Endodermal cell (in vitro differentiated cells): ENCODE data around the gene MTG2. TPM values are rescaled to one million over a fixed set of nuclear protein-coding genes. Genes with fewer than 3 reads are reported as not detected.

ENCODE experiments used
- DNase-seq: peaks from one replicate; pipeline ENCODE4 v3.0.0-alpha.2; 2017
- H3K27ac ChIP-seq: 2 replicates; pipeline ENCODE4 v1.5.1; 2013; ENCODE audit warnings: mild to moderate bottlenecking, low read depth, low read length, moderate library complexity
- H3K27me3 ChIP-seq: 2 replicates; pipeline ENCODE4 v1.6.1; 2013; ENCODE audit warnings: mild to moderate bottlenecking, low read length, moderate library complexity; ENCODE audit not compliant: insufficient read depth, control insufficient read depth, poor library complexity, severe bottlenecking
- H3K36me3 ChIP-seq: 2 replicates; pipeline ENCODE4 v1.7.0; 2013; ENCODE audit warnings: mild to moderate bottlenecking, low read length, moderate library complexity; ENCODE audit not compliant: control insufficient read depth, insufficient read depth
- H3K4me1 ChIP-seq: one replicate; pipeline ENCODE4 v1.7.0; 2013; ENCODE audit warnings: low read length; ENCODE audit not compliant: control insufficient read depth, insufficient read depth
- H3K4me3 ChIP-seq: 2 replicates; pipeline ENCODE4 v1.5.1; 2013; ENCODE audit warnings: mild to moderate bottlenecking, low read length, moderate library complexity
- H3K9ac ChIP-seq: 2 replicates; pipeline ENCODE4 v1.6.1; 2013; ENCODE audit warnings: mild to moderate bottlenecking, low read length, moderate library complexity; ENCODE audit not compliant: poor library complexity, severe bottlenecking; ENCODE audit errors: extremely low read depth
- H3K9me3 ChIP-seq: 2 replicates; pipeline ENCODE4 v1.6.1; 2013; ENCODE audit warnings: mild to moderate bottlenecking, low read length, moderate library complexity; ENCODE audit not compliant: control insufficient read depth
- H3K27ac Mint-ChIP-seq: 2 replicates; pipeline ENCODE4 v1.8.0; 2020; ENCODE audit warnings: mixed read lengths
- H3K27me3 Mint-ChIP-seq: 2 replicates; pipeline ENCODE4 v1.8.0; 2021; ENCODE audit warnings: mild to moderate bottlenecking, mixed read lengths; ENCODE audit not compliant: insufficient read depth
- H3K36me3 Mint-ChIP-seq: 2 replicates; pipeline ENCODE4 v1.8.0; 2020; ENCODE audit warnings: low read depth, mixed read lengths
- H3K4me1 Mint-ChIP-seq: 2 replicates; pipeline ENCODE4 v1.8.0; 2020; ENCODE audit warnings: mixed read lengths
- H3K4me3 Mint-ChIP-seq: 2 replicates; pipeline ENCODE4 v1.8.0; 2020; ENCODE audit warnings: mild to moderate bottlenecking, moderate library complexity, mixed read lengths
- H3K9me3 Mint-ChIP-seq: 2 replicates; pipeline ENCODE4 v1.8.0; 2020; ENCODE audit warnings: mild to moderate bottlenecking, mixed read lengths
- CTCF ChIP-seq: fragments of 200-600 bp; sonication (generic); conservative IDR thresholded peaks from 2 replicates; pipeline ENCODE4 v1.5.0; 2021; ENCODE audit warnings: antibody characterized with exemption, mild to moderate bottlenecking
- WGBS, 2 experiments: methylation state at CpG; one replicate each; pipeline versions ENCODE4 v1.1.5 to v1.1.7; 2013; ENCODE audit warnings: missing lambda C conversion rate in 2 of 2, mixed read lengths in 1 of 2; ENCODE audit not compliant: insufficient coverage in 1 of 2, insufficient read length in 1 of 2; 5-methylcytosine and 5-hydroxymethylcytosine counted together
- total RNA-seq, 2 donors: library from RNA; stranded (reverse); fragmentation: NEBNext Ultra II Directional in 1 of 2; extraction: Animal tissue kit (Norgen Biotek cat#: 25700) in 1 of 2; gene quantifications; 2 replicates in 1 of 2; 3 replicates in 1 of 2; pipeline ENCODE4 v1.2.1, GENCODE V29; 2021

MTG2 gene
- total RNA-seq, 2 donors from 2014 or later: 28.2 to 29.6 TPM

- WGBS, 2 experiments: 91 to 92% methylated on average over 8 of the region's 9 CpGs
- no peak overlapping the region for H3K4me3 Mint-ChIP-seq
- no peak overlapping the region for H3K27ac Mint-ChIP-seq
- Histone ChIP-seq H3K36me3 (peaks cover 52% of the 10 kb centered on the region), H3K4me3 (no peak overlapping the region), H3K27ac (no peak overlapping the region), H3K4me1 (no peaks in the 10 kb centered on the region), H3K9ac (no peak overlapping the region), H3K27me3 (no peaks in the 10 kb centered on the region), H3K9me3 (no peaks in the 10 kb centered on the region)
- no peak for TF ChIP-seq CTCF
- no peaks in the 10 kb centered on the region for H3K4me1 Mint-ChIP-seq
- H3K36me3 Mint-ChIP-seq: peaks cover 49% of the 10 kb centered on the region
- no peak for DNase-seq
- no peaks in the 10 kb centered on the region for H3K27me3 Mint-ChIP-seq
- no peaks in the 10 kb centered on the region for H3K9me3 Mint-ChIP-seq
Measured at GRCh38 chr20:62197311-62197710, 14.5 kb downstream of the MTG2 start.

GRCh38 chr20:62197801-62198200, 15.0 kb downstream of the MTG2 start:
- no peak overlapping the region for H3K27ac ChIP-seq
- Mint-ChIP-seq H3K4me1 (no peaks in the 10 kb centered on the region), H3K27me3 (no peaks in the 10 kb centered on the region), H3K4me3 (no peak overlapping the region), H3K27ac (no peak overlapping the region), H3K36me3 (peaks cover 53% of the 10 kb centered on the region), H3K9me3 (no peaks in the 10 kb centered on the region)
- H3K9ac ChIP-seq: no peak overlapping the region
- H3K9me3 ChIP-seq: no peaks in the 10 kb centered on the region
- TF ChIP-seq CTCF: no peak
- H3K36me3 ChIP-seq: peaks cover 51% of the 10 kb centered on the region
- H3K27me3 ChIP-seq: no peaks in the 10 kb centered on the region
- 93 to 95% methylated on average over 16 to 18 of the region's 18 CpGs for WGBS, 2 experiments
- H3K4me3 ChIP-seq: no peak overlapping the region
- no peak for DNase-seq
- no peaks in the 10 kb centered on the region for H3K4me1 ChIP-seq

- 90 to 98% methylated on average over 15 to 17 of the region's 17 CpGs for WGBS, 2 experiments
- H3K36me3 Mint-ChIP-seq: peaks cover 59% of the 10 kb centered on the region
- H3K27me3 Mint-ChIP-seq: no peaks in the 10 kb centered on the region
- Histone ChIP-seq H3K9ac (no peak overlapping the region), H3K9me3 (no peaks in the 10 kb centered on the region), H3K36me3 (peaks cover 44% of the 10 kb centered on the region), H3K4me1 (no peaks in the 10 kb centered on the region), H3K27me3 (no peaks in the 10 kb centered on the region), H3K27ac (no peak overlapping the region), H3K4me3 (no peak overlapping the region)
- DNase-seq: no peak
- H3K9me3 Mint-ChIP-seq: no peaks in the 10 kb centered on the region
- H3K4me3 Mint-ChIP-seq: no peak overlapping the region
- H3K4me1 Mint-ChIP-seq: no peaks in the 10 kb centered on the region
- no peak overlapping the region for H3K27ac Mint-ChIP-seq
- no peak for TF ChIP-seq CTCF
Measured at GRCh38 chr20:62198496-62198895, 15.7 kb downstream of the MTG2 start.
